Placental pericyte (primary cell): ENCODE measurements around the gene ZDHHC20. TPM values are rescaled to one million over a fixed set of nuclear protein-coding genes. Genes with fewer than 3 reads are reported as not detected.

Source experiments
- small RNA-seq: library from RNA; depleted of rRNA; stranded (forward); fragments of <200 nt; gene quantifications from one replicate; pipeline ENCODE3, GENCODE V24; 2012; ENCODE audit warnings: low replicate concordance
- total RNA-seq: library from RNA; depleted of rRNA; stranded (reverse); fragments of >200 nt; gene quantifications from 2 replicates; pipeline ENCODE4 v1.2.3, GENCODE V29; 2012

Gene ZDHHC20, protein sequence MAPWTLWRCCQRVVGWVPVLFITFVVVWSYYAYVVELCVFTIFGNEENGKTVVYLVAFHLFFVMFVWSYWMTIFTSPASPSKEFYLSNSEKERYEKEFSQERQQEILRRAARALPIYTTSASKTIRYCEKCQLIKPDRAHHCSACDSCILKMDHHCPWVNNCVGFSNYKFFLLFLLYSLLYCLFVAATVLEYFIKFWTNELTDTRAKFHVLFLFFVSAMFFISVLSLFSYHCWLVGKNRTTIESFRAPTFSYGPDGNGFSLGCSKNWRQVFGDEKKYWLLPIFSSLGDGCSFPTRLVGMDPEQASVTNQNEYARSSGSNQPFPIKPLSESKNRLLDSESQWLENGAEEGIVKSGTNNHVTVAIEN
- 60.2 and 150 TPM in 2 replicates for total RNA-seq

GRCh38 chr13:21458813-21459701 is at the start of gene ZDHHC20:
Gene ZDHHC20 (minus strand): TSS chr13:21459303. CDS start chr13:21459171, 132 bp downstream.

Small RNA genes within 50 kb of the gene (small RNA-seq; reads per million reads assigned to genes)
- not detected for gene RNA5SP25

Other genes with a start within 250 kb of the ZDHHC20 start
- 49.9 and 58.8 TPM in 2 replicates for gene MICU2, start 144.9 kb upstream of the ZDHHC20 start, total RNA-seq
- gene FGF9, start 211.8 kb upstream of the ZDHHC20 start, total RNA-seq = 0.14 and 0.22 TPM in 2 replicates